Stimulated activated naive CD8-positive, alpha-beta T cell treated with anti-CD3 and anti-CD28 coated beads, Interleukin-15, Interleukin-2, amounts not matched to agents 100 ng/mL and 50 ng/mL, for 24 hours (primary cell): ENCODE results near the gene GALNT18.
"Not testable (repeated sequence)": the region's sequence is repeated elsewhere in the genome, so short reads cannot be mapped to it uniquely, and the experiment has no call there.

Experiments used
- H3K27ac Mint-ChIP-seq: one replicate; pipeline ENCODE4 v1.8.0; 2021; ENCODE audit warnings: mild to moderate bottlenecking, mixed read lengths
- H3K27me3 Mint-ChIP-seq: one replicate; pipeline ENCODE4 v1.8.0; 2021; ENCODE audit warnings: mixed read lengths
- H3K36me3 Mint-ChIP-seq: one replicate; pipeline ENCODE4 v1.8.0; 2021; ENCODE audit warnings: low read depth, mixed read lengths
- H3K4me1 Mint-ChIP-seq: one replicate; pipeline ENCODE4 v1.8.0; 2021; ENCODE audit warnings: low read depth, mixed read lengths
- H3K4me3 Mint-ChIP-seq: one replicate; pipeline ENCODE4 v1.8.0; 2021; ENCODE audit warnings: mild to moderate bottlenecking, mixed read lengths
- H3K9me3 Mint-ChIP-seq: one replicate; pipeline ENCODE4 v1.8.0; 2021; ENCODE audit warnings: mixed read lengths

The GALNT18 gene

DNA sequence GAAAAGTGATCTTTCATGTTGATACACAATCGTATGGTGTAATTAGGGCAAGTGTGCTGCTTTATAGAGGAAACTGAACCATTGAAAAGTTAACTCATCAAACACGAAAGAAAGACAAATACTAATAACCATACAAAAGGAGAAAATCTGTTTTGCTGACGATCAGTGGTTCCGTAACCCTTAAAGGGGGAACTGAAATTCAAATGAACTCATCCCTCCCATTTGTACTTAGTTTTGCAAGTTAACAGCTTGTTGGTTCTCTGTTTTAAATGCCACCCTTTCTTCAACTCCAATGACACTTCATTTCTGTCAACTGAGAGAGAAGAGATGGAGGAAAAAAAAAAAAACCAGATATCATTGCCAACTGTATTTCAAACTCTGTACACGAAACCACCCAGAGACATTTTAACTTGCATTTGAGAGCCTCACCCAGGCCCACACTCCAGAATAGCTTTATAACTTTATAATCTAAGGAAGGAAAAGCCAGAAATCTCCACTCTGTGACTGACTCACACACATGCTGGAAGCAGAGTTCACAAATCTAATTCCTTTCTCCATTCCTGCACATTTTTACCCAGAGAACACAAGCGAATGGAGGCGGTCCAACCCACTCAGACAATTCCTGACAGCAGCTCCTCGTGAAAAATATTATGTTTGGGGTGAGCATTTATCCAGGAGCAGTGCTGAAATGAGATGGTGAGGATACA, 251.4 kb downstream of the GALNT18 start:
- no peak overlapping the region for H3K4me3 Mint-ChIP-seq
- H3K27me3 Mint-ChIP-seq, result peaks cover 10% of the 10 kb centered on the region
- no peaks in the 10 kb centered on the region for H3K4me1 Mint-ChIP-seq
- H3K9me3 Mint-ChIP-seq, result no peaks in the 10 kb centered on the region
- no peak overlapping the region for H3K27ac Mint-ChIP-seq
- no peaks in the 10 kb centered on the region for H3K36me3 Mint-ChIP-seq

DNA sequence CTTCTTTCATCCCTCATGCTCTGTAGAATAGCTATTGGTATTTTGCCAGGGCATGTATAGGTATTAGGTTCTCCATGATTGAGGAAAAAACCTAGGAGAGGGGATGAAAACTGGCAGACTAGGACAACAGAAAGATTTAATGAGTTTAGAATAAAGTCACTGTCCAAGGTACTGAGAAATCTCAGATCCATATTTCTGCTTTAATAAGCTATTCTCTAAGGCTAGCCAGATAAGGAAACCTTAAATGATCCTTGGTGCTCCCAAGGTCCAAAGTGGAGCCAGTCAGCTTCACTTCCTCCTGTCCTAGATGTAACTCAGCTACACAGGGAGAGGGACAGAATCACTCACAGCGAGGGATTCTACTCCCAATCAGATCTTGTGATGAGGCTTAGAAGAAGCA, 255.0 kb downstream of the GALNT18 start:
- Mint-ChIP-seq H3K27ac (no peak overlapping the region), H3K36me3 (no peaks in the 10 kb centered on the region), H3K27me3 (peaks cover 9% of the 10 kb centered on the region), H3K4me3 (no peak overlapping the region), H3K9me3 (no peaks in the 10 kb centered on the region), H3K4me1 (no peaks in the 10 kb centered on the region)

DNA sequence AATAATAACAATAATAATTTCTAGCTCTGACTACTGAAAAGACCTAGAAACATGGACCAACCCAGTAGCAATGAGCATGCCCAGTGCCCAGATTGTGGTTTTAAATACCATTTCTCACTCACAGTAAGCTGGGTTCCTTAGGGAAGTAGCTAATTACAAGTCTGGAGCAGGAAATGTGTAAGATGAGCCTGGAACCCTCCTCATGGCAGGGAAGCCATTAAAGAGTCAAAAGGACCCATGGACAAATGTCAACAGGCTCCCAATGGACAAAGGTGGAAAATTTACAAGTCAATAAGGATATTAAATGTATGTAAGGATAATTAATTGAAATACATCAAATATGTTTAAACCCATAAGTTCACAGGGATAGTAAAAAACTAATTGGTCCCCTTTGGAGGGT, 258.1 kb downstream of the GALNT18 start:
- no peaks in the 10 kb centered on the region for H3K36me3 Mint-ChIP-seq
- H3K27ac Mint-ChIP-seq, result no peak overlapping the region
- peaks cover 8% of the 10 kb centered on the region for H3K27me3 Mint-ChIP-seq
- H3K9me3 Mint-ChIP-seq, result no peaks in the 10 kb centered on the region
- H3K4me1 Mint-ChIP-seq, result no peaks in the 10 kb centered on the region
- H3K4me3 Mint-ChIP-seq, result no peak overlapping the region

DNA sequence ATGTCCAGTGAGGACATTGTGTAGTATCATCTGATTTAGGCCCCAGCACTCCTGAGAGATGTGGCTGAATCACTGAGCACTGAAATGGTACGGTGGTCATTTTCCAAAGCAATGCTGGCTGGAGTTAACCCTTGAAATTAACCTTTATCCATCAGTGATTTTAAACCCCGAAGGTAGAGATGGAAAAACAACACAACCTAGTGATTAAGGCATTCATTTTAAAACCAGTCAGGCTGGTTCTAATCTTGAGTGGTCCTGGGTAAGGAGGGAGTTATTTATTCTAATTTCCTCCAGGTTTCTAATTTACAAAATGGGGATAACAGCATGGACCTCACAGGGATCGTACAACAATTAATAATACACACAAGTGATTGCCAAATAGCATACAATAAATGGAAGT, 262.2 kb downstream of the GALNT18 start:
- no peak overlapping the region for H3K4me3 Mint-ChIP-seq
- no peaks in the 10 kb centered on the region for H3K36me3 Mint-ChIP-seq
- no peaks in the 10 kb centered on the region for H3K9me3 Mint-ChIP-seq
- no peak overlapping the region for H3K27ac Mint-ChIP-seq
- no peaks in the 10 kb centered on the region for H3K4me1 Mint-ChIP-seq
- H3K27me3 Mint-ChIP-seq, result peaks cover 27% of the 10 kb centered on the region

DNA sequence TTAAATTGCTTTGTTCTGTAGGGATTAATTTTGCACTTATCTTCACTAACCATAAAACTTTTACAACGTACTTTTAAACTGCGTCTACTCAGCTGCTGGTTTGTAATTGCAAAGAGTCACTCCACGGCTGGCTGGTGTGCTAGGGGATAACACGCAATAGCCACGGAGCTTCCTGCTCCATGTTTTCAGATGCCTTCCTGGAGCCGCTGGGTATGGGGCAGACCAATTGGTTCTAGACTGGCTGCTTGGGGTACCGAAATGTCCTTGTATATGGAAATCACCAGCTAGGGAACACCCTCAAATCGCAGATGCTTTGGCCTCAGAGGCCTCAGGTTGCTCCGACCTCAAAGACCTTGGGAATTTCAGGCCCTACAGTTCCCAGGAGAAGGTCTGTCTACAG, 265.0 kb downstream of the GALNT18 start:
- Mint-ChIP-seq H3K9me3 (no peaks in the 10 kb centered on the region), H3K4me3 (no peak overlapping the region), H3K4me1 (no peaks in the 10 kb centered on the region), H3K27me3 (peaks cover 24% of the 10 kb centered on the region), H3K27ac (no peak overlapping the region), H3K36me3 (no peaks in the 10 kb centered on the region)

DNA sequence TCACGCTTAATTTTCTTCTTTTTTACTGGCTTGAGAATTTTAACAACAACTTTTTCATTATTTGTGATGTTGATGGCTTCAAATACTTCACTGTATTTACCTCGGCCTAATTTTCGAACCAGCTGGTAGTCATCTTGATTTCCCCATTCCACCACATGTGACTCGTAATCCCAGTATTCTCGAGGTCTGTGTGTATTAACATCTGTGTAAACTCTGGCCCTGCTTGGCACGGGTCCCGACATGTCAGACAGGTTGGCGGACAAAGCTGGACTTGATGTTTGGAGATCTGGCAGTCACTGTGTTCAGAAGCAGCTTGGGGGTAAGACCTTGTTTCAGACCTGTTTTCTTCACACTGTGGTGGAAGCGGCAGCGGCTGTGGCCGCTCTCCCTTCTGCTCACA, 268.9 kb downstream of the GALNT18 start, which contains the start of gene CSNK2A3:
Gene CSNK2A3 (minus strand): TSS at position 373 of the 400 bp plus-strand sequence. CDS start 131 bp downstream, at position 242.
- not testable (repeated sequence) for H3K4me1 Mint-ChIP-seq

DNA sequence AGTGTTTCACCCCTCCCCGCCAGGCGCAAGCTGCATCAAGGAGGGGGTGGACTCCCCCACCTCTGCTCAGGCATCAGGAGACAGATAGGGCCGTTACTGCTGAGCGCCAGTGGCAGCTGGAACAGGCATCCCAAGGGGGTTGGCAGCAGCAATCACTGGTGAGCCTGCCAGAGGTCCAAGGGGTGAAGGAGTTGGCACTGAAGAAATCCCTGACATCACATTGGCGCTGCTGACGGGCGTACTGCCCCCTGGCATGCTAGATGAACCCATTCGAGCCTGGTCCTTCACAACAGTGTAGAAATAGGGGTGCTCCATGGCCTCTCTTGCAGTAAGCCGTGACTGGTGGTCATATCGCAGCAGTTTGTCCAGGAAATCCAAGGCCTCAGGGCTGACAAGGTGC, 270.0 kb downstream of the GALNT18 start:
- not testable (repeated sequence) for H3K27ac Mint-ChIP-seq, H3K9me3 Mint-ChIP-seq, H3K4me1 Mint-ChIP-seq, H3K4me3 Mint-ChIP-seq, H3K36me3 Mint-ChIP-seq
- H3K27me3 Mint-ChIP-seq, result peaks cover 13% of the 10 kb centered on the region

More for the DNA sequence above, 268.9 kb downstream of the GALNT18 start, which contains the start of gene CSNK2A3:
- H3K27ac Mint-ChIP-seq, H3K36me3 Mint-ChIP-seq, H3K4me3 Mint-ChIP-seq, H3K9me3 Mint-ChIP-seq: not testable (repeated sequence)
- H3K27me3 Mint-ChIP-seq, result peaks cover 18% of the 10 kb centered on the region

DNA sequence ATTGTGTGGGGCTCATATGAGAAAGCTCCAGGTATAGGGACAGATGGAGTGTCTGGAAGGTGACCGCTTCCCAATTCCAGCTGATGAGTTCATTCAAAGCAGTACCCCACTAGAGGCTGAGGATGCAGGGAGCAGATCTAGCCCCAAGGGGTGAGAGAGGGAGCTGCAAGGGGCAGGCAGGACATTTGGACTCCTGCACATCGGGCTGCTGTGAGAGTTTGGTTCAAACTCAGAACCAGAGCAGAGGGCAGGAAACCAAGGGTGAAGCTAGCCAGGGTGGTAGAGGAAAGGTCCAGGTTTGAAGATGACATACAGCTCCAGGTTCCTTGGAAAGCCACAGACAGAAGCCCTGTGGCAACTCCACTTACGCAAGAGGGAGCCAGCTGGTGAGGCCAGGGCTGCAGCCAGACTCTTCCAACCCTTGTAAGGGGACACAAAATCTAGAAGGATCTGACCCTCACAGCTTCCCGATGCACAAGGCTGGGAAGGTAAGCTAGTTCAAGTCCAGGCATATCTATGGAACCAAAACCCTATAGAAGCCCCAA, 270.7 kb downstream of the GALNT18 start:
- H3K27ac Mint-ChIP-seq, result no peak overlapping the region

DNA sequence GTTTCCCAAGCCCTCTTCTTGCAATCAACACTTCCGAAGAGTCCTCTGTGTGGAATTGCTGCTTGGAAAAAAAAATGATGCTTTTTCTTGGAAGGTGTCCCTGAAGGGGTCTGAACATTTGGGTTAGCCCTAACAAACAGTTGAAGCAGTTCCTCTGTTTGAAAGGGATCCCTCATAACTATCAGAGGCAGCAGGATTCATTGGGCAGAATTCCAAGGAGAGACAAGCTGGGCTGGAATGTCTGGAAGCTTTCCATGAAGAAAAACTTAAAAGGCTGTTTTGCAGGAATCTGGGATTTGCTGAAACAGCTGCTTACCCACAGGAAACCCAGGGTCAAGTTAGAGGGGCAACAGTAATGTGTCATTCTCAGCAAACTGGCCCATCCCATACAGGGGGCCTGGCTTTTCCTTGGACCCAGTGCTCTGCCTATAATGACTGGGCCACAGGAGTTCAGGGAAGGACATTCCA, 271.9 kb downstream of the GALNT18 start:
- Mint-ChIP-seq H3K4me1 (no peaks in the 10 kb centered on the region), H3K36me3 (no peaks in the 10 kb centered on the region), H3K9me3 (no peaks in the 10 kb centered on the region), H3K27me3 (peaks cover 7% of the 10 kb centered on the region), H3K4me3 (no peak overlapping the region), H3K27ac (no peak overlapping the region)

More for the DNA sequence above, 270.7 kb downstream of the GALNT18 start:
- H3K27me3 Mint-ChIP-seq, result peaks cover 9% of the 10 kb centered on the region
- H3K4me1 Mint-ChIP-seq, result no peaks in the 10 kb centered on the region
- no peaks in the 10 kb centered on the region for H3K9me3 Mint-ChIP-seq
- H3K36me3 Mint-ChIP-seq, result no peaks in the 10 kb centered on the region
- H3K4me3 Mint-ChIP-seq, result no peak overlapping the region

DNA sequence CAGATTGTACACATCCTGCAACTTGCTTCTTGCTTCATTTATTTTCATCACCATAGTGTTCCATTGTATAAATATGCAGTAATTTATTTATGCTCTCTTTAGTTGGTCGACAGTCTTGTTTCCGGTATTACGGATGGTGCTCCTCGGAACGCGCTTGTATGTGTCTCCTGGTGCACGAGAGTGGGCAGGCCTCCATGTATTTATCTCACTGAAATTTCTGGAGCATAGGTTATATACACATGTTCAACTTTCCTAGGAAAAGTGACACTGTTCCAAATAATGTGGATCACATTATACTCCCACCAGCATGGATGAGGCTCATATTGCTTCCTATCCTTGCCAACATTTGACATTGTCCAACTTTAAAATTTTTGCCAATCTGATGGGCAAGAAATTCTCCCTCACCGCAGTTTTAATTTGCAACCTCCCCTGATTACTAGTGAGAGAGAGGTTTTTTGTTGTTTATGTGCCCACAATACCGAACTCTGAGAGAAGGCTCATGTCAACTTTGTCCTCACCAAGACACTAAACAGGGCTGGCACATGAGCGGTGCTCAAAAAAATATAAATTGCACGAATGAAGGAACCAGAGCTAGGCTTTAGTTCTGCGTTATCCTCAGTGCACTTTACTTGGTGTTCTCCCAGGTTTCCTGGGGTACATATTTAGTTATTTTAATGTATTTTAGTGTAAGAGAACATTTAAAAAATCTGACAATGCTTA, 272.5 kb downstream of the GALNT18 start:
- H3K9me3 Mint-ChIP-seq, result no peaks in the 10 kb centered on the region
- no peaks in the 10 kb centered on the region for H3K4me1 Mint-ChIP-seq
- H3K36me3 Mint-ChIP-seq, result no peaks in the 10 kb centered on the region
- H3K4me3 Mint-ChIP-seq, result no peak overlapping the region
- H3K27me3 Mint-ChIP-seq, result peaks cover 3% of the 10 kb centered on the region
- H3K27ac Mint-ChIP-seq, result no peak overlapping the region

DNA sequence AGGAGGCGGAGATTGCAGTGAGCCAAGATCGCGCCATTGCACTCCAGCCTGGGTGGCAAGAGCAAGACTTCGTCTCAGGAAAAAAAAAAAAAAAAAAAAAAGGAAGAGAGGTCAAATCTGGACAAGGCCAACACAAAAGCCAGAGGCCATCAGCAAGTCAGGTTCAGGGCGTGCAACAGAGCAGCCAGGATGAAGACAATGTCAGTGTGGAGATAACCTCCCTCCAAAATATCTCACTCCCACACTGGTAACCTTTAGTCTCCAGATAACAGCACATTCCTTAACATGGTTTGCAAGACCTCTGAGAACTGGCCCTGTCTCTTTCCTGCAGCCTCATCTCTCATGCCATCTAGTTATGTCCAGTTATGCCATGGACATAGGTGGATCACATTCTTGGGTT, 273.5 kb downstream of the GALNT18 start:
- Mint-ChIP-seq H3K36me3 (no peaks in the 10 kb centered on the region), H3K27ac (no peak overlapping the region), H3K4me3 (no peak overlapping the region), H3K4me1 (no peaks in the 10 kb centered on the region), H3K9me3 (no peaks in the 10 kb centered on the region), H3K27me3 (peaks cover 3% of the 10 kb centered on the region)

DNA sequence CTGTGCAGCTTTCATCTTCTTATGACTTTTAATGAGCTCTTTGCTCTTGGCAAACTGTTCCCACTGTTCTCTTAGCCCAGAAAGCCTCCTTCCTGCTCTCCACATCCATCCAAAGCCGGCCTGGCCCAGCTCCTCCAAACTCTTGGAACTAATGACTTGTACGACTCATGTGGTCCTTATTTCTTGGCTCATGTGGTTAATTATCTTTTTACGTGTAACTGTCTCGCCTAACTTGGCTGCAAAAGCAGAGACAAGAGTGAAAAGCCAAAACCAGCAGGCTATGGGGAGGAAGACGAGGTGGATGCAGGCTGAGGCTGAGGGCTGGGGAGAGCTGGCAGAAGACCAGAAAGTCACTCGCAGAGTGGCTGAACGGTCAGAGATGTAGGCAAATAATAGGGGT, 274.2 kb downstream of the GALNT18 start:
- H3K9me3 Mint-ChIP-seq, result no peaks in the 10 kb centered on the region

DNA sequence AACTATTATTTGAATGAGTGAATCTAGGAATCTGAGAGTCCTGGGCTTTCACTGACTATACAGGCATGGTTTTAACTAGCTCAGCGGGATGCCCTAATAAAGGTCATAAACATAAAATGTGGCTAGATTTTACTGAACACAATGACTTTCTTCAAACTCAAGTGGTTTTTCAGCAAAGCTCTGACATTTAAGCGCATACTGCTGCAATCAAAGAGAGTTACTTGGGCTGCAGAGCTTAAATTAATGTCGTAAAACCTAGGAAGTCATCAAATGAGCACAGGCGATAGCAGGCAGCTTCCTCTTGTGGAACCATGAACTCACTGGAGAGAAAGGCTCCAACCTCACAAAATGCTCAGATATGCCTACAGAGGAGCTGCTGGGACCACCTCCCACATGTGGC, 275.5 kb downstream of the GALNT18 start:
- Mint-ChIP-seq H3K27ac (no peak overlapping the region), H3K36me3 (no peaks in the 10 kb centered on the region), H3K4me1 (no peaks in the 10 kb centered on the region), H3K9me3 (no peaks in the 10 kb centered on the region), H3K4me3 (no peak overlapping the region), H3K27me3 (peaks cover 3% of the 10 kb centered on the region)

More for the DNA sequence above, 274.2 kb downstream of the GALNT18 start:
- H3K27ac Mint-ChIP-seq, result no peak overlapping the region
- H3K4me3 Mint-ChIP-seq, result no peak overlapping the region
- H3K36me3 Mint-ChIP-seq, result no peaks in the 10 kb centered on the region
- peaks cover 3% of the 10 kb centered on the region for H3K27me3 Mint-ChIP-seq
- no peaks in the 10 kb centered on the region for H3K4me1 Mint-ChIP-seq

DNA sequence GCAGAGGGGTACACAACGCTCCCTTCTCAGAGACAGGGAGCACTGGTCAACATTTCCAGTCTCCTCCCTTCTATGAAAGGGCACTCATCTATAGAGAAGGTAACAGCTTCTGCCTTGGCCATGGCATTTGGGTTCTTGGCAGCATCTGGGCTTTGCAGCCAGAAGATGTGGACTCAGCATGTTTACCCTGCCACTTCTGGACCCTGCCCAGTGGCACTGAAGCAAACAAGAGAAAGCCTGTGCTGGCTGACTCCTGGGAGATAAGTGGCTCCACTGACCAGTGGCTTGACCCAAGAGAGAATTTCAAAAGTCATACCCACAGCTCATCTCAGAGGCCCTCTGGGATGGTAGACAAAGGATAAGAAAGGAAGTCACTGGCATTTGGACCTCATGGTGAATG, 276.7 kb downstream of the GALNT18 start:
- no peak overlapping the region for H3K4me3 Mint-ChIP-seq
- H3K36me3 Mint-ChIP-seq, result no peaks in the 10 kb centered on the region
- no peak overlapping the region for H3K27ac Mint-ChIP-seq
- peaks cover 3% of the 10 kb centered on the region for H3K27me3 Mint-ChIP-seq
- H3K4me1 Mint-ChIP-seq, result no peaks in the 10 kb centered on the region
- no peaks in the 10 kb centered on the region for H3K9me3 Mint-ChIP-seq

DNA sequence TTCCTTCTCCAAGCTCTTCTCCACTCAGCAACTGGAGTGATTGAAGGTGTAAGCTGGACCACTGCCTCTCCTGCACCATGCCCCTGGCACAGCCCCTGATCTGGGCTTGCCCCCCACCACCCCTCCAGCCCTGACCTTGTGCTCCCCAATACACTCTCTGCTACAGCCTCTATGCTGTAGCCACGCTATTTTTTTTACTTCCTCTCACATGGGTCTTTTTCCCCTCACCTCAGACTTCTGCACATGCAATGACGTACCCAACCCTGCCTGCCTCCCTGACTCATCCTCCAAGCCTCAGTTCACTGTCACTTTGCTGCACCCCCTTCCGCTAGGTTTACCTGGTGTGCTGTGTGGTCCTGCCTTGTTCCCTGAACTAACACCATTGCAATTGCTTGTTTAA, 277.8 kb downstream of the GALNT18 start:
- Mint-ChIP-seq H3K27me3 (peaks cover 3% of the 10 kb centered on the region), H3K4me1 (no peaks in the 10 kb centered on the region), H3K4me3 (no peak overlapping the region), H3K9me3 (no peaks in the 10 kb centered on the region), H3K27ac (no peak overlapping the region), H3K36me3 (no peaks in the 10 kb centered on the region)
